ENCODE data around the gene MCF2L2. TPM values are rescaled to one million over a fixed set of nuclear protein-coding genes. Genes with fewer than 3 reads are reported as not detected.
A peak's percentile ranks its signal among the peaks of the same experiment; 100 is the strongest.

Gene MCF2L2
- total and polyA plus RNA-seq, 9 of the 15 experiments (the other 6 are each of a cell fraction or from before 2014, with no cell fraction given) = 0.56 to 4.2 (median 3.0) TPM

GRCh38 chr3:183350164-183350563 lies 78.3 kb downstream of the MCF2L2 start:
- no peak overlapping the region for H3K9ac ChIP-seq (ENCODE audit: insufficient read depth in 1 of 2, low read depth in 2 of 2, low read length in 2 of 2)
- no peak for DNase-seq (ENCODE audit: extremely low read depth in 1 of 4, low spot score in 3 of 4)
- ATAC-seq = no peak
- ChIA-PET POLR2A (interaction anchor here (0.6 to 1.0 kb wide), 2 partner anchors 21 to 93 kb away, joined by 3 read pairs; no protein-coding TSS in a partner anchor), CTCF (ENCODE audit: low intra/inter-chr PET ratio) (no interaction called here)
- no TSS peak for BruUV-seq (replicated peaks)
- H3K9me1 ChIP-seq (ENCODE audit: control insufficient read depth, insufficient read depth, low read length) = no peaks in the 10 kb centered on the region
- peak overlapping the region; percentile 40; the same call in 1 of the 2 replicates for H3K4me2 ChIP-seq (ENCODE audit: insufficient read depth, low read length)
- in situ Hi-C loops (cut with MboI) = no loop called here
- no peaks in the 10 kb centered on the region for H3K27me3 ChIP-seq (ENCODE audit: control insufficient read depth in 2 of 2, insufficient read depth in 2 of 2, low read length in 2 of 2)
- H3K79me2 ChIP-seq (ENCODE audit: control insufficient read depth, insufficient read depth, low read length) = no peaks in the 10 kb centered on the region
- H3K27ac ChIP-seq (ENCODE audit: extremely low read depth, low read depth, low read length) = no peak overlapping the region
- peak overlapping the region; percentile 18; the same call in 1 of the 2 replicates for H2AFZ ChIP-seq (ENCODE audit: low read depth, low read length)
- H3K4me3 ChIP-seq = no peak overlapping the region
- no peaks in the 10 kb centered on the region for H3K36me3 ChIP-seq (ENCODE audit: control insufficient read depth, insufficient read depth, low read length)
- peaks cover 14 to 24% of the 10 kb centered on the region in 2 experiments for H3K4me1 ChIP-seq (replicated peaks in 1 of 2; ENCODE audit: control insufficient read depth in 2 of 2, insufficient read depth in 2 of 2, low read length in 2 of 2)
- no peak for FAIRE-seq
- H4K20me1 ChIP-seq (replicated peaks; ENCODE audit: control insufficient read depth, insufficient read depth, low read length) = no peaks in the 10 kb centered on the region
- 66% methylated on average over 3 of the region's 3 CpGs for WGBS (ENCODE audit: insufficient coverage, low coverage, missing lambda C conversion rate)
- H3K9me3 ChIP-seq (replicated peaks; ENCODE audit: control insufficient read depth, insufficient read depth, low read depth, low read length) = peaks cover 2% of the 10 kb centered on the region; the same call in 1 of the 2 replicates
- TF ChIP-seq BACH1 (tag; IDR thresholded peaks at IDR 0.05) = no peak
- TF ChIP-seq NBN (IDR thresholded peaks at IDR 0.05; ENCODE audit: low read depth) = no peak
- TF ChIP-seq IRF2 (CRISPR knock-in tag; IDR thresholded peaks at IDR 0.05) = no peak
- TF ChIP-seq SIRT6 (IDR thresholded peaks at IDR 0.05; ENCODE audit: low read depth, low read length) = no peak
- no peak for TF ChIP-seq ZNF586 (CRISPR knock-in tag; conservative IDR thresholded peaks at IDR 0.05)
- TF ChIP-seq STAT6 (CRISPR knock-in tag; IDR thresholded peaks at IDR 0.05) = no peak
- intact Hi-C loops (cut with micrococcal nuclease) = loop anchor here (10.0 kb wide), 1 partner anchor 95 kb away; the partner anchor contains the start of gene B3GNT5
